Muscle layer of colon (tissue), 2 donors: ENCODE data around the gene OR7G2.

ENCODE experiments used
- H3K27ac ChIP-seq: one replicate; pipeline ENCODE4 v1.7.0; 2013; ENCODE audit warnings: low read depth, mild to moderate bottlenecking, low read length, moderate library complexity
- H3K27me3 ChIP-seq, 2 donors: one replicate each; pipeline ENCODE4 v1.7.0; 2013; ENCODE audit warnings: low read length in 2 of 2, mild to moderate bottlenecking in 2 of 2; ENCODE audit not compliant: insufficient read depth in 2 of 2, control insufficient read depth in 1 of 2
- H3K36me3 ChIP-seq: one replicate; pipeline ENCODE4 v1.7.0; 2013; ENCODE audit warnings: mild to moderate bottlenecking, low read length; ENCODE audit not compliant: insufficient read depth
- H3K4me1 ChIP-seq: one replicate; pipeline ENCODE4 v1.7.0; 2013; ENCODE audit warnings: mild to moderate bottlenecking, low read length; ENCODE audit not compliant: insufficient read depth
- H3K4me3 ChIP-seq, 2 donors: one replicate each; pipeline ENCODE4 v1.7.0; 2013; ENCODE audit warnings: low read length in 2 of 2, low read depth in 1 of 2, mild to moderate bottlenecking in 1 of 2, moderate library complexity in 1 of 2
- H3K9ac ChIP-seq: one replicate; pipeline ENCODE4 v1.7.0; 2013; ENCODE audit warnings: low read length
- H3K9me3 ChIP-seq: one replicate; pipeline ENCODE4 v1.7.0; 2013; ENCODE audit warnings: mild to moderate bottlenecking, low read length
- donor health status: abdominal sarcoma.
- donor health status: Adenocarcinoma of cecum.

The OR7G2 gene

DNA sequence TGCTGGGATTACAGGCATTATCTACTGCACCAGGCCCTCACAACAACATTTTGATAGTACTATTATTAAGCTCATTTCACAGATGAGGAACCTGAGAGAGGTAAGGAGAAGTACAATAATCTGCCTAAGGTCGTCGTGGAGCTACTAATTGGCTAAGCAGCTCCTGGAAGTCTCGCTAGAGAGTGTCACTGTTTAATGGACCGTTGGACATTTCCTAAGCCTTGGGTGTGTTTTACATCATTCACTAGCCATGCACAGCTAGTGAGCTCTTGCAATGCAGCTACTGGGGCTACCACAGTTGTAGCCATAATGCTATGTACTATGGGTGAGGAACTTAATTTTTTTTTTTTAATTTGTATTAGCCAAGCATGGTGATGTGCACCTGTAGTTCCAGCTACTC is 54.4 kb downstream of the OR7G2 start:
- Histone ChIP-seq H3K4me1 (no peaks in the 10 kb centered on the region), H3K9ac (no peak overlapping the region), H3K4me3 (no peak overlapping the region), H3K9me3 (no peaks in the 10 kb centered on the region), H3K27ac (no peak overlapping the region), H3K27me3 (no peaks in the 10 kb centered on the region), H3K36me3 (no peaks in the 10 kb centered on the region)
